HG03135 (cell line): ENCODE data around the gene E2F6.
"Not testable (repeated sequence)": the region's sequence is repeated elsewhere in the genome, so short reads cannot be mapped to it uniquely, and the experiment has no call there.

Source experiments
- ATAC-seq: cut with Tn5 transposase; IDR thresholded peaks from one replicate; pipeline ENCODE4 v1.9.1; 2021; ENCODE audit warnings: mild to moderate bottlenecking, moderate library complexity; ENCODE audit not compliant: unreplicated experiment

Gene E2F6

DNA sequence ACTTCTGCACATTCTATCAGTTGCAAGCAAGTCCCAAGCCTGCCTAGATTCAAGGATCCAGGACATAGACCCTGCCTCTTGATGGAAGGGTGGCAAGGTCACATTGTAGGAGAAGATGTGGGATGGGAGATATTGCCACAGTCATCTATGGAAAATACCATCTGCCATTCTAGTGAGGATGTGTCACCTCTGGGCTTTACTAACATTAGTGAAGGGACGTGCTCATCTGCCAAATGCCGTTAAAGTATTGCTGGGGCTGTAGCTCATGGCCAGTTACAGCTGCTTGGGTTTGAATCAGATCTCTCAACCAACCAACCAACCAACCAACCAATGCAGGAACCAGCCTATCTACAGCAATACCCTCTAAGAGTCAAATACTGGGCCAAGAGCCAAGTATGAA, 49.0 kb downstream of the E2F6 start:
- no peak for ATAC-seq

GRCh38 chr2:11416186-11416585, 49.8 kb downstream of the E2F6 start:
- no peak for ATAC-seq

DNA sequence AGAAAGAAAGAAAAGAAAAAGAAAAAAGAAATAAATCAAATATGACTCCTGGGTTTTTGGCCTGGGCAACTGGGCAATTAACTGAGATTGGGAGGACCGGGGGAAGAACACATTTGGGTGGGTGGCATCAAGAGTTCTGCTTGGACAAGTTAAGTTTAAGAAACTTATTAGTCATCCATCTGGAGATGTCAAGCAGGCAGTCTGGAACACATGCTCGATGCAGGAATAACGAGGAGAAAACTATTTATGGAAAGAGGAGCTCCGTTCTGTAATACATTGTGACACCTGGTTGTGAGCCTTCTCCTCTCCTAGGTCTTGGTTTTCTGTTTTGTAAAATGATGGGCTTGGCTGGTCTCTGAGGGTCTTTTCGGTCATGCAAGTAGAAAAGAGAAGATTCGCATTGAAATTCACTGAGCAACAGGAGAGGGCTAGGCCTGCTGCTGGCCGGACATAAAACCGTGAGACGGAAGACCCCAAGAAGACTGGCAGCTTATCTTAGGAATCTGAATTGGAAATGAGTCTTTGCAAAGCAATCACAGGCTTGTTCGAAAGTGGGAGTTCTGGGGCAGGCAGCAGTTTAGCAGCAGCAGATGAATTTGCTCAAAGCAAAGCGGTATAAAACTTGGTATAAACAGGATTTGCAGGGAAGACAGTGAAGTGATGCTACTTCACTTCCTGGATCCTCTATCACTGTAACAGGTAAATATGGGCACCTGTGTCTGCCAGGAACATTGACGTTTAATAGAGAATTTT, 51.4 kb downstream of the E2F6 start:
- ATAC-seq: no peak

DNA sequence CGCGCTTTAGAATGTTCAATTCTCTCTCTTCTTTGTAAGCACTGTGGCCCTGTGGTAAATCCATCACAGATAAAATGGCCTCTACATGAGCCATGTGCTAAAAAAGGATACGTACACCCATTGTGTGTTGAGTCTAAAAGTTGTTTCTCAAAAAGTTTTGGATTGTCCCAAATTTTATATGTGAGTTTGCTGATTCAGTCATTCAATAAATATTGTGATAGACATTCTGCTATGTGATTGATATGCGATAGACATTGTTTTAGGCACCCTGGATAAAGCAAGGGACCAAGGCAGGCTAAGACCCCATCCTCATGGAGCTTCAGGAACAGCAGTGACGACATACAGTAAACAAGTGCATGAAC, 53.5 kb downstream of the E2F6 start:
- ATAC-seq: no peak

DNA sequence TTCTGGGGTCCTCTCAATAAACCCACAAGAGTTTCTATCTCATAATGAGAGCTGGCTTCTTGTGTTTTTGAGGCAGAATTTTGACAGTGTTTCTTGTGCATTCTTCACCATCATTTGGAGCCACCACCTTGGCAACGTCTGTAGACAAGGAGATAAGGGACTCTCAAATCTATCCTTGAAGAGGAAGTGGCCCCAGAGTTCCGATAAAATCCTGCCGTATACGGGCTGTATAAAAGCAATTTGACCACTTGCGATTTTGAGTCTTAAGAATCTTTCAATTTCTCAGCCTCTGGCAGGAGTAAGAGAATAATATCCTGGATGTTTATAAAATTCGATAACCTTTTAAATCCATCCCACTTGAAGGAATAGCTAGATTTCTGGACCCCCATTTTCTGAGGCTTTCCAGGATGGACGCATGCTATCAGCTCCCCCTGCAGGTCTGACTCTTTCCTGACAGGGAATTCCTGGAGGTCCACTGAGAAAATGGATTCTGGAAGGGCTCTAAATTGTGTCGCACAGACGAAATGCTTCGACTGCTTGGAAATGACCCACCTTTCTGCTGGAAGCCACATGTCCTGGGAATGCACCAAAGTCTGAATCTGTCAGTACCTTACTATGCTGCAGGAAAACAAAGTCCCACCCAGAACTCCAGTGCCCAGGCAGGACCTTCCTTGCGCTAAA, 54.1 kb downstream of the E2F6 start:
- no peak for ATAC-seq

DNA sequence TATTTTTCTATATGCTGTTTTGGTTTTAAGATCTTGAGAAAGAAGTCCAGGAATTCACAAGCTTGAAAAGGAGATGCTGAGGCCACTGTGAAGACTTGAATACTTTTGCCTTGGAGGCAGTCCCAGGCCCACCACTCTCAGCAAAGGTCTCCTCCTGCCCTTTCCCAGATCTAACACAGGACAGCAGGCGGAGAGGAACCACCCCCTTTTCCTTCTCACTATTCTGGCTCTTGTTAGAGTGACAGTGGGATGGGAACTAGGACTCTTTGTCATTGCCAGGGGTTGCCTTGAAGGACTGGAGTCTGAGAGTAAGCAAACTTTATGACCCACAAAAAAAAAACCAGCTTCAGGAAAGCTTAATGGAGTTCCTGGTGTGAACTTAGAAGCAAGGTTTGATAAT, 54.7 kb downstream of the E2F6 start:
- no peak for ATAC-seq

GRCh38 chr2:11410101-11410500, 55.9 kb downstream of the E2F6 start:
- no peak for ATAC-seq

DNA sequence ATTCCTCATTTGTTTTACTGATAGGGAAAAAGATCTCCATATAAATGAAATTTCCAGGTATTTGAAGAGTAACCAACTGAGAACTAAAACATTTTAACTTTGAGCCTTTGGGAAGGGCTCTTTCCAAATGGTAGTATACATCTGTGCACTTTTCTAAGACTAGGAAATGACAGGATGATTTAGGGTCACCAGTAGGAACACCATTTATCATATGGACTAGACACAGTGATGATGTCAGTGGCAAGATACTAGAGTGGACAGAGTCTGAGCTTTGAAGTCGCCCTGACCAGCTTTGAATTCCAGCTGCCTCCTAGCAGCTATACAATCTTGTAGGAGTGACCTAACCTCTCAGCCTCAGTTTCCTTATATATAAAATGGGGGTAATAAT, 56.4 kb downstream of the E2F6 start:
- no peak for ATAC-seq

- ATAC-seq: no peak
Measured at GRCh38 chr2:11408959-11409571, 56.9 kb downstream of the E2F6 start.

DNA sequence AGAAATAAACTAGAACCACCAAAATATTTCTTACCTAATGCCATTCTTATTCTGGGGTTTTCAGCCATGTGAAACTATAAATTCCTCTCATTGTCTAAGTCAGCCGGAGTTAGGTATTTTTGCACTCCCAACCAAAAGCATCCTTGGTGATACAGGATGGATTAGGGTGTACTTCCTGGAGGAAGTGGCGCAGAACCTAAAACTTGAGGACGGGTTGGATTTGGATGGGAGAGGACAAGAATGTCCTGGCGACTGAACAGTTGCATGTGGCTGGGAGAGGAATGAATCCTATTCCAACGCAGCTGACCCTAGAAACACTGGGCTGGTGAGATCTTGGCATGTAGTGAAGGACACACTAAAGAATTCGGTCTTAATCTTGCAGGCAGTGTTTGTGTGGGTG, 58.5 kb downstream of the E2F6 start:
- ATAC-seq: no peak

- ATAC-seq: no peak
Measured at GRCh38 chr2:11406958-11407381, 59.0 kb downstream of the E2F6 start.

DNA sequence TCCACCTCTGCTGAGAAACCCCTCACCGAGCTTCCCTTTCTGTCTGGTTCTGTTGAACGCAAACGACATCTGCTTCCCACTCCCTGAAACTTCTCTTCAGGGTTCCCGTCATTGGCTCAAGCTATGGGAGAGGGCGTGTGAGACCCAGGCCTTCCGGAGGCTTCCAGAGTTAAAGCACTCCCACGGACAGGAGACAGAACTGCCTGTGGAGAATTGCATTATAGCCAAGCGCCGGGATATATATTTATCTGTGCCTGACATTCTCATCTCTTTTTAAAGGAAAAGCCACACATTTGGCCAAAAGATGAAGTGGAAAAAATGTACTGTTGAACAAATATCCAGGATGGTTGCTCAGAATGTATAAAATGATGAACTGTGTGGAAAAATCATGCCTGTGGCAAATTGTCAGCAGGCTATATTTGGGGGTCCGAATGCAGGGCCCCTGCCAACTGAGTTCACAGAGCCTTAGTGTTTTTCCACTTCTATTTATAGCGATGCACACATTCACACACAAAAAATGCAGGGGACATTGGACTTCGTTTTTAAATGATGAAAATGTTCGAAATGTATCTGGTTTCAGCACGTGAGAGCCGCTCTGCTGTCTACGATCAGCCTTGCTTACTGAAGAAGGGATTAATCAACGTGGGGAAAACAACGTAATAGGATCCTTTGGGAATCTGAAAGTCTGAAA, 59.5 kb downstream of the E2F6 start:
- ATAC-seq: no peak

GRCh38 chr2:11405599-11406266, 60.2 kb downstream of the E2F6 start:
- no peak for ATAC-seq

- not testable (repeated sequence) for ATAC-seq
Measured at GRCh38 chr2:11405074-11405406, 60.9 kb downstream of the E2F6 start.

- ATAC-seq: no peak
Measured at GRCh38 chr2:11404376-11405073, 61.4 kb downstream of the E2F6 start.

DNA sequence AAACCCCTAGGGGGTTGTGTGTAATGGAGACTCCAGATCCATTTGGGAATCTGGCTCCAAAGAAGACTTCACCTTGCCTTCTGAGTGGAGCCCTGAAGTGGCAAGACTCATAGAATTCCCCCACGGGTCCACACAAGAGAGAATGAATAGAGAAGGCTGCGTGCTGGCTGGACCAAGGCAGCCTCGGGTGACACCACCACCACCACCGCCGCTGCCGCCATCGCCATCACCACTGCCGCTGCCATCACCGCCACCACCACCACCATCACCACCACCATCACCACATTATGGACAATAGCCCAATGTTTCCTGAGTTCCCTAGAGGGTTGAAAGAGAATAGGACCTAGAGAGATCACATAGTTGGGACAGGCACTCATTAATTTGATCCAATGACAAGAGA, 63.5 kb downstream of the E2F6 start:
- ATAC-seq: no peak

- no peak for ATAC-seq
Measured at GRCh38 chr2:11399438-11399762, 66.6 kb downstream of the E2F6 start.

DNA sequence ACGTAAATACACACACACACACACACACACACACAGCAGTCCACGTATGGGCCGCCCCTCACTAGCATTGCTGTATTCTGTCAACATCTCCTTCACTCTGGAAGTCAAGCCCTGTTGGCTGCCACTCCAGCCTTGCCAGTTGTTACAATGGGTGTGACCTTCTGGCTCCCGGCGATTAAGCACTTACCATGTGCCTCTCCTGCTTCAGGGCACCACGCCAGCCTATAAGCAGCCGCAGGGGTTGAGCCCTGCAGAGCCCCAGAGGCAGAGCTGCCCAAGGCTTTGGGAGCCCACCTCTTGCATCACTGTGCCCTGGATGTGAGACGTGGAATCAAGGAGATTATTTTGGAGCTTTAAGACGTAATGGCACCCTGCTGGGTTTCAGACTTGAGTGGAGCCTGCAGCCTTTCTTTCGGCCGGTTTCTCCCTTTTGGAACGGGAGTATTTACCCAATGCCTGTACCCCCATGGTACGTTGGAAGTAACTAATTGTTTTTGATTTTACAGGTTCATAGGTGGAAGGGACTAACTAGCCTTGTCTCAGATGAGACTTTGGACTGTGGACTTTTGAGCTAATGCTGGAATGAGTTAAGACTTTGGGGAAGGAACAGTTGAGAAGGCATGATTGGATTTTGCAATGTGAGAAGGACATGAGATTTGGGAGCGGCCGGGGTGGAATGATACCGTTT, 67.1 kb downstream of the E2F6 start:
- no peak for ATAC-seq

- ATAC-seq: no peak
Measured at GRCh38 chr2:11397513-11397912, 68.4 kb downstream of the E2F6 start.
